HCEC 1CT (cell line): ENCODE results near the gene GJB6.

ENCODE experiments used
- DNase-seq: peaks from one replicate; pipeline ENCODE4 v3.0.0-alpha.2; 2017

GJB6 gene

DNA sequence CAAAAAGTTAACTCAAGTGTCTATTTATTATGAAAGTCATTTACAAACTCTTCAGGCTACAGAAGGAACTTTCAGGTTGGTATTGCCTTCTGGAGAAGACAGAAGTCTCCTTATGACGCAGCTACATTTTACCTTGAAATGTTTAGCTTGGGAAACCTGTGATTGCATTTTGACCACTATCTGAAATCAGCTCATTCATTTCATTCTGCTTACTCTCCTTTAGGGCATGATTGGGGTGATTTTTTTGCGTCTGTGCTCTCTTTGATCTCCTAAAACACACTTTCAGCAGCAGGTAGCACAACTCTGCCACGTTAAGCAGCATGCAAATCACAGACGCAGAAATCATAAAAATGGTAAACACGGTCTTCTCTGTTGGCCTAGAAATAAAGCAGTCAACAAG lies 9.6 kb downstream of the GJB6 start:
- DNase-seq: no peak

DNA sequence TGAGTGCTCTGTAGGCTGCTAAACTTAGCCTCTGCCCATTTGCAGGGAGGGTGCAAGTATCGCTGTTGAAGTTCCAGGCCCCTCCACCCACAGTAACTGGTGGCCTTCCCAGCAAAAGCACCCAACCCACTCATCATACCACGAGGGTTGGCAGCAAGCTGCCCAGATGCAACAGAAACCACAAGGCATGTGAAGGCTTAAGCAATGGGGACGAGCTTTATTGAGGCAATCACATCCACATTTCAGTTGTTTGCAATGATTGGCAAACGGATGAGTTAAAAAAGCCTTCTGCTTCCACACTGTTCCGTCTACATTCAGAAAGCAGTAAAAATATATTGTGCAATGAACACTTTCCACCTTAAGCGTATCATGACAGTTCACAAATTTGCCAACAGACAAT lies 10.3 kb downstream of the GJB6 start:
- DNase-seq: no peak

- DNase-seq: no peak
Observed at GRCh38 chr13:20219577-20219976, 12.5 kb downstream of the GJB6 start.

DNA sequence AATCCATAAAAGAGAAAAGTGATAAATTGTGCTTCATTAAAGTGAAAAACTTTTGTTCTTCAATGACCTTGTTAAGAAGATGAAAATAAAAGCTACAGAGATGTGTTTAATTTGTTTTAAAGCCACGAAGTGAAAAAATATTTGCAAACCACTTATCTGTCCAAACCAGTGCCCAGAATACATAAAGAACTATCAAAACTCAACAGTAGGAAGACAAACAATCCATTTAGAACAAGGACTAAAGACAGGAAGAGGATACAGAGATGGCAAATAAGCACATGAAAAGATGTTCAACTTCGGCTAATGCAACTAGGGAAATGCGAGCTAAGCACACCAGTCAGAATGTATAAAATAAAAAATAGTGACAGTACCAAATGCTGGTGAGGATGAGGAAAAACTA lies 15.0 kb downstream of the GJB6 start:
- DNase-seq: no peak

GRCh38 chr13:20209948-20210347 lies 22.2 kb downstream of the GJB6 start:
- no peak for DNase-seq

DNA sequence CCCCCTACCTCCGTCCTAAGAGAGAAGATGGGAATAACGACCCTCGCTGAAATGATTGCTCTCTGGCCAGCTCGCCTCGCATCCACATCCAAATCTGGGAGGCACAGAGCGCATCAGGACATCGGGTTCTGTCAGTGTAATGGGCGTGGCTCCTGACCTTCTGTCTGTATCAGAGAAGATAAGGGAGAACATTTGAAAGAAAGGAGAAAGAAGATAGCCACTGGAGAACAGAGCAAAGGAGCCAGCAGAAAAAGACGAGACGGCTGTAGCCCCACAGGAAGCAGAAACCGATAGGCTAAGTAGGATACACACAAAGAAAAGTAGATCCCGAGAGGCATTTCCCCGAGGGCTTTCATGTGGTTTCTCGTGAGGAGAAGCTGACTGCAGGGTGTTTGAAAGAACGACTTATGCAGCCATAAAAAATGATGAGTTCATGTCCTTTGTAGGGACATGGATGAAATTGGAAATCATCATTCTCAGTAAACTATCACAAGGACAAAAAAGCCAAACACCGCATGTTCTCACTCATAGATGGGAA lies 25.4 kb downstream of the GJB6 start:
- DNase-seq: no peak

DNA sequence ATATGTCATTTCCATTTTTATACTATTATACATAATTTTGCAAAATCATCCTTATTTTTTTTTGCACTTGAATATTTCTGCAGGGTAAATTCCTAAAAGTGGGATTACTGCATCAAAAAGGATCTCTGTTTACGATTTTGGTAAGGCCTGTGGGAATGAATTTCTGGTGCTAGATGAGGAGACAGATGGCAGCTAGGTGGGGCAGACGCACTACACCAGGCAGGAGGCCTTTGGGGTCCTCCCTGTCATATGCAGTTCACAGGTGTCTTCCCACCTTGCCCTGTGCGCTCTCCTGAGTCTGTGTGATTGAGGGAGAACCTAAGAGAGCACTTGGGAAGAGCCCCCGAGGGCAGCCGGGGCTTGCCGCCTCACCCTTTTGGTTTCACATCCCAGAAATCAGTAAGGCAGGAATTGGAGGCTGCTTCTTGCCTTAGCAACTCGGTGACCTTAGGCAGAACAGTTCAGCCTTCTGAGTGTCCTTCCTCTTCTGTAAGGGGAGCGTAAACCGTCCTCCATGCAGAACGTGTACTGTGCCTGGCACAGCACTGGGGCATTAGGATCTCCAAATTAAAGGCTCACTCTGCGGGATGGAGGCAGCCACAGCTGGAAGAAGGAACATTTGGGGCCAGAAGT lies 25.9 kb downstream of the GJB6 start:
- no peak for DNase-seq

- peak; percentile 70 for DNase-seq
Observed at GRCh38 chr13:20198781-20199180, 33.3 kb downstream of the GJB6 start.

DNA sequence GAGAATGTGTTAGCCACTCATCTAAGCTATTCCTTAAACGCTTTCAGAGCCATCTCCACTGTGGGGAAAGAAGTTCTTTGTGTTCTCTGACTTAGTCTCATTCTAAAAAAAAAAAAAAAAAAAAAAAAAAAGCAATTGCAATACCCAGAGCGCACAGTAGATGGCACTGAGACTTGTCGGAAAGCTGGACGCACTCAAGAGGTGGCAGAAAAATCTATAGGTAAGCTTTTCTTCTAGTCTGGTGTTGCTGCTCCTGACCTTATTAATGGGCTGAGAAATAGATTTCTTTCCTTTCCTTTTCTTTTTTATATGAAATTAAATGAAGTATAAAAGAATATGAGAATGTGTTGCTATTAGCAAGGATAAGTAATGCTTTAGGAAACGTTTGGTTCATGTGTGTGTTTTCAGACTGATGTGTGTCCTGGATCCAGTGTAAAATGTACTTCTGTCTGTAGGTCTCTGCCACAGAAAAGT lies 34.7 kb downstream of the GJB6 start:
- peak; percentile 61 for DNase-seq

- DNase-seq: no peak
Observed at GRCh38 chr13:20195801-20196200, 36.3 kb downstream of the GJB6 start.

- DNase-seq: no peak
Observed at GRCh38 chr13:20193907-20194631, 38.0 kb downstream of the GJB6 start.

DNA sequence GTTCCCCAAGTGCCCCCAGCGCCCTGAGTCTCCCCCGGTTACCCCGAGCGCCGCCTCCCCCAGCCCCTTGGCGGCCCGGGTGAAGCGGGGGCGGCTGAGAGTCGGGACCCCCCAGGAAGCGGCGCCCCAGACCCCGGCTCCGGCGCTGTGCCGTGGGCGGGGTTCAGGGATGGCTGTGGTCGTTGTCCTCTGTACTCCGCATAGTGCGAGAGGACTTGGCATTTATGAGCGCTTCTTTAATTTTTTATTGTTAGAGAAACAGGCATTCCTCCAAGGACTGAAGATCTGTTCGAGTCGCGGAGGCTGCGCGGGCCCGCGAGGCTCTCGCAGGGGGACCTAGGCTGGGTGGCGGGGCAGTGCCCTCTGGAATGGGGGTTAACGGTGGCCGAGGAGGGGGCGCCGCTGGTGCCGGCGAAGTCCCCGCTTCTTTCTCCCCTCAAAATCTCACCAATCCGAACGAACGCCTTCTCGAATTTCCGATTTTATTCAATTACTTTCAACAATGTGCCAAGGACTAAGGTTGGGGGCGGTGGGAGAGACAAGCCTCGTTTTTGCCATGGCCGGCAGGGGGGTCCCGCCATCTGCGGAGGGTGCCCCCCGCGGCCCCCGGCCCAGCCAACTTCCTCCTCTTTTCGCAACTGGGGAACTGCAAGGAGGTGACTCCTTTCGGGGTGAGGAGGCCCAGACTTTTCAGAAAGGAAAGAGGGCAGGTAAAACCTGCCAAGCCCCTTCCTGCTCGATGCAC lies 38.8 kb downstream of the GJB6 start:
- no peak for DNase-seq

- no peak for DNase-seq
Observed at GRCh38 chr13:20192836-20193161, 39.3 kb downstream of the GJB6 start, which contains the start of gene GJB2. TSS of gene GJB2 (minus strand) at chr13:20192938. CDS start at chr13:20189581, 3,357 bp downstream.

DNA sequence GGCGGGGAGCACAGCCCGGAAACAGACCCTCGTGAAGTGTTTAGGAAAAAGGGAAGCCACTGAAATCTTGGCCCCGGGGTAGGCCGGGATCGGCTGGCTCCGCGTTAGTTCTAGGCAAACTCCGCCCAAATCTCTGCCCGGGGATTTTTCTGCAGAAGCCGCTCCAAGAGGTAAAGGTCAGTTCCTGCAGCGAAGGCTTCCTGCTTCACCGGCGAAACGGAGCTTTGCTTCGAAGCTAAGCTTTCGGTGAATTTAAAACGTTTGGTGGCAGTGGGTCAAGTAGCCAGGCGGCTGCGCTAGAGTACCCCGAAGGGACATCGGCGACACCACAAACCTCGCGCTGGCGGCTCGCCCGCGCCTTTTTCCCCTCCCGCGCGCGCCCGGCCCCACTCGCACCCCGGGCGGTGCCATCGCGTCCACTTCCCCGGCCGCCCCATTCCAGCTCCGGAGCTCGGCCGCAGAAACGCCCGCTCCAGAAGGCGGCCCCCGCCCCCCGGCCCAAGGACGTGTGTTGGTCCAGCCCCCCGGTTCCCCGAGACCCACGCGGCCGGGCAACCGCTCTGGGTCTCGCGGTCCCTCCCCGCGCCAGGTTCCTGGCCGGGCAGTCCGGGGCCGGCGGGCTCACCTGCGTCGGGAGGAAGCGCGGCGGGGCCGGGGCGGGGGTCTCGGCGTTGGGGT lies 39.8 kb downstream of the GJB6 start:
- DNase-seq: no peak

DNA sequence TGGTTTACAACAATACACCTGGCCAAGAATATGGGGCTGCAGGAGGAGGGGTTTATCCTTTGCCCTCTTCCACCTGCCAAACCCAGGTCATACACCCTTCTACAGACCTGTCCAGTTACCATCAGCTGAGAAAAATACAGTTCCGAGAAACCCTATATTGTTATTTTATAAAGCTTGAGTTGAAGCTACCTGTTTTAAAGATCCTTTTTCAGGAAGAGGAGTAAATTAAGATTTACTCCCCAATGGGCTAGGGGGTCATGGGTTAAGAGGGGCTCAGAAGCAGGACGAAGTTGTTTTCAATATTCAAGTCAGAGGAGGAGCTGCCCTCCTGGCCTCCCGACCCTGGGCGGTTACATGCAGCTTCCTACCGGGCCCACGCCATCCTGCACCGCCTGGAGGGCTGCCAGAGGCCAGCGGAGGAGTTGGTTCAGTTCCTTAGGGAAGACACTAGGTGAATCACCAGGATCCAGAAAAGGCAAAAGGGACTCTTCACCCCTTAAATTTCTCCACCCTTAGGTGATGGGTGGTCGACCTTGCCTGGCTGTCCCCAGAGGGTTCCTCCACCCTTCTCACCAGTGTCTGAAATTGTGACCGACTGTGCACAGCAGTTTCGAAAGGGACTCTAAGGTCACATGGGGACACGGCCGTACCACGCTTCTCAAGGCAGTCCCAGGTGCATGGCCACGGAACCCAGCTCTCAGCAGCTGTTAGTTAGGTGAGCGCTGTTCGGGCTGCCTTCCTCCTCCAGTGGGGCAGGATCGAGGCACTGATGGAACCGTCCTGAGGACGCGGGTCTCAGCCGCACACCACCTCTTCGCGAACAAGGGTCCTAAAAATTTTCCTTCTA lies 40.6 kb downstream of the GJB6 start:
- no peak for DNase-seq

DNA sequence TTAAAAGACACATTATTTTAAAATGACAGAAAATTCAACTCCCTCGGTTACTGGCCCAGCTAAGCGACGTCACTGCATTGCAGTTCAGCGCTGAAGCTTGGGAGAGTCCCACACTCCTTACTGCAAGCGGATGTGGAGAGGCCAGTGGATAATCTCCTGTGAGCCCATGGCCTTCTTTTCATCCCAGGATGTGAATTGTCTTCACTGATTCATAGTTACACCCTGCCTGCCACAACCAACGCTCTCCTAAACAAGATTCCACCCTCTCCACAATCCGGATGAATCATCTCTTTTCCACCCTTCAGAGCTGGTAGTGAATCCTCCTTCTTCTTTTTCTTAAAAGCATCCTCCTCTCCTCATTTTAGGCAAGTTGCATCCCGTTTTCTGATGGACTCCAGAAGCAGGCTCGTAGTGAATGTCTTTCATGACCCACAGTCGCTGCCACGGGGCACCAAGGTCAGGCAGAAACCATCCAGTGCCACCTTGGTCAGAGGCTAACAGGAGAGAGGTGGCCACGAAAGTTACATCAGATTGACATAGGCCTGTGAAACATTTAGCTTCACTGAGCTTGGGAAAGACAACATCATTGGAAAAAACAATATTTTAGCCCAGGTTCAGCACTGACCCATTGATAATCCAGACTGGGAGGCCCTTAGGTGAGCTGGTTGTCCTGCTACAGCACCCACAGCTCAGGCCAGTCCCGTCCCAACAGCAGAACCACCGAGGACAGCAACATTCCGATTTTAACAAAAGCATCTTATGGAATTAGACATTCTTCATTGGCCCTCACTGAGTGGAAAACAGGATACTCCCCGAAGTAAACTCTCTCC lies 41.4 kb downstream of the GJB6 start:
- DNase-seq: peak; percentile 92

DNA sequence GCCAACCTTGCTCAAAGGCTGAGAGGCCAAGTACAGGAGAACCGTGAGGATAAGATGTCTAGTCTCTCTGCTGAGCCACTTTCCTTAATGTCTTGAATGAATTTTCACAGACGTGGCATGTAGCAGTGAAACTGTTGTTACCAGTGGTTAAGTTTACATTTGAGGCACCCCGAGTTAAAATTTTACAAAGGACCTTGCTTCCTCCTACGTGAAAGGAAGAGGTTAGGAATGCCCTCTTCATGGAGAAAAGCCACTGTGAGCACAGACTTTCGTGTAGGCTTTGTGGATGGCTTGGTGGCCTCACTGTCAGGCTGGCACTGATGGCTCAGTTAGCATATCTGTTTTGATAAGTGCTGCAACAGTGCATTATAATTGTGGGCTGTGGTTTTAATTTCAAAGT lies 42.0 kb downstream of the GJB6 start:
- DNase-seq: no peak

GRCh38 chr13:20188667-20189553 lies 43.2 kb downstream of the GJB6 start:
- no peak for DNase-seq

DNA sequence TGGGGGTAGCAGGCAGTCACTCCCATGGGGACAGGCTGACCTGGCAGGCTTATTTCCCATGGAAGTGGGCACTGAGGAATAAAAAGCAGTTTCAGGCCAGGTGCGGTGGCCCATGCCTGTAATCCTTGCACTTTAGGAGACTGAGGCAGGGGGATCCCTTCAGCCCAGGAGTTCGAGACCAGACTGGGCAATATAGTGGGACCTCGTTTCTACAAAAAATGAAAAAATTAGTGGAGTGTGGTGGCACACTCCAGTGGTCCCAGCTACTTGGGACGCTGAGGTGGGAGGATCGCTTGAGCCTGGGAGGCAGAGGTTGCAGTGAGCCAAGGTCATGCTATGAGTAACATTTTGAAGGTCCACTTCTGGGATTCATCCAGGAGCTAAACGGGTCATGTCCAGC lies 45.3 kb downstream of the GJB6 start:
- DNase-seq: no peak

DNA sequence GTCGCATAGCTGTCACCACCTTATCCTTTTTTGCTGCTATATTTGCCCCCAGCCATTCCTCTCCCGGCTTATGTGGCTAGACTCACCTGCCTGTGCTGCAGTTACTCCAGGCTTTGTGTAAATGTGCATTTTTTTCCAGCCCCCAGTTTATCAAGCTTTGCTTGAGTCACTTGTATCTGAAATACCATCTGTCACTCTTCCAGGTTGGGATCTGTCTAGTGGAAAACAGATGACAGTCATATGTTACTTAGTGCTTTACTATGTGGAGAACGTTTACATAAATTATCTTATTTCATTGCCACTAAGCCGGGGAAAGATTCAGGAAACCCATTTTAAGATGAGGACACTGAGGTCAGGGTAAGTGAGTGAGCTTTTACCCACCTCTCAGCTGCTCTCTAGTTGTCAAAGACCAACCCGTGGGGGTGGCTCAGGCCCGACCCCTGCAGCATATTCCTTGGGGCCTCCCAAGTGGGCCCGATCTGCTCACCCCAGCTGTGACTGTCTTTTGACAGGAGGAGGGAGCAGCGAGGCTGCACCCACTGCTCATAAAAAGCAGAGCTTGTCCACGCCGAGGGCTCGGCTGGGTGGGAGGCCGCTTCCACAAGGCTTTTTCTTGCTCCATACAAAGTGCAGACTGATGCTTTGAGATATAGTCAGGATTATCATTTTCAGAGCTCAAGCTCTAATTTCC lies 46.6 kb downstream of the GJB6 start:
- no peak for DNase-seq
